GM21576 (cell line): ENCODE data around the gene FHIT.

Experiments
- ATAC-seq: cut with Tn5 transposase; IDR thresholded peaks from one replicate; pipeline ENCODE4 v1.9.1; 2021; ENCODE audit warnings: mild to moderate bottlenecking, moderate library complexity; ENCODE audit not compliant: unreplicated experiment

The FHIT gene

GRCh38 chr3:60154011-60154410 lies 1097.2 kb downstream of the FHIT start:
- no peak for ATAC-seq

- no peak for ATAC-seq
Observed at GRCh38 chr3:60153221-60153999, 1097.8 kb downstream of the FHIT start.

- ATAC-seq, result no peak
Observed at GRCh38 chr3:60149501-60149900, 1101.8 kb downstream of the FHIT start.

- no peak for ATAC-seq
Observed at GRCh38 chr3:60147249-60147950, 1103.9 kb downstream of the FHIT start.

DNA sequence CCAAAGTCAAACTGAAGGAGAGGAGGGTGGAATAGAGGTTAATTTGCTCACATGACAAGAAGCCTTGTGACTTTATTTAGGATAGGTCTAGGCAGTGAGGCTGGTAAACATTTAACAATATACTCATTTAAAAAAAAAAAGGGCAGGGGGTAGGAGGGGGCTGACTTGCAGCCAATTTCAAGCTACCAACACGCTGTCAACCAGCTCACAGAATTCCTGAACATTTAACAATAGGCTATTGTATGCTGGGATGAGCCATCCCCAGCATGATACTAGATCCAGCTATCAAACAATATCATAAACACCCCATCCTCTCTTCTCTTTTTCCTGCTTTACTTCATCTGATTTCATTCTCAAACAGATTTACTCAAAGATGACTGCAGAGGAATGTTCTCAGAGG lies 1105.1 kb downstream of the FHIT start:
- no peak for ATAC-seq

GRCh38 chr3:60144071-60144470 lies 1107.2 kb downstream of the FHIT start:
- no peak for ATAC-seq

DNA sequence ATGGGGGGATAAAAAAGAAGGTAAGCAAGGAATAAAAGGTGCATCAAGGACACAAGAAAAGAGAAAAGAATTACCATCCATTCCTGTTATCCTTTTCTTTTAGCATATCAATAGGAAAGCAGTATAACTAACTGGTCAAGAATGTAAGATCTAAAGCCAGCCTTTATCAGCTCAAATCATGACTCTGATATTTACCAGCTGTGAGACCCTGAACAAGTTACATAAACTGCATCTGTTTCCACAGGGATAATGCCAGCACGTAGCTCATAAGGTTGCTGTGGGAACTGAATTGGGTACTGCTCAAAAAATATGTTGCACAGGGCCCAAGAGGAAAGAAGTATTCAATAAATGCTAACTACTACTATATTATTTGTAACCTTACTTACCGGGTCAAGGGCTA lies 1109.2 kb downstream of the FHIT start:
- no peak for ATAC-seq

DNA sequence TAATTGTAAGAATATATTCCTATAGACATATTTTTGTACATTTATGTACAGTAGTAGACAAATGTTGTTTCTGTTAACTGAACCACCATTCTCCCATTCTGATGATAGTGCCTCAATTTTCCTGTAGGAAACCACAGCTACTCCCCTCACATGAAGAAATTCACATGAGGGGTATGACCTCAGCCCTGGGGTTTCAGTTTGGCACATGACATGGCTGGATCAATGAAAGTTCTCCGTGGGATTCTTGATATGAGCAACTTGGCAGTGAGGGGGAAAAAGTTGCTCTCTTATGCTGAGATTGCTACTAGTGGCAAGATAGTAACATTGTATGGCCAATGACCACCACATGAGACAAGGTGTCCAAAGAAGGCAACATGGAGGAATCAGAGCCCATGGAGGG lies 1111.1 kb downstream of the FHIT start:
- no peak for ATAC-seq

DNA sequence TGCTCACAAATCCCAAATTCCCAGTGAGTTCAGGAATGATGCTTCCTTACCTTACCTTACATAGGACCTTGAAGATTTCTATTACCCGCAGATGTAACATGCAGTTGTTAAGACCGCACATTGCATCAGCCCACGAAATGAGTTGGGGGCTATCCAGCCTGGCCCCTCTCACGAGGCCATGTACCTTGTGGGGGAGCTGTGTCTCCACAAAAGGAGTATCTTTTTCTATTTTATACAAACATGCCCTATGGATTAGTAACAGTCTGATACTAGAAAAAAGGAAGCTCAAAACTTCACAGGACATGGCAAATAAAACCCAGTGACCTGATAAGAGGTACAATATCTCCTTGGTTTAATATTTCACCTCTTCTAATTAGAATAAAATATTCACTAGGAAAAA lies 1114.7 kb downstream of the FHIT start:
- no peak for ATAC-seq

- no peak for ATAC-seq
Observed at GRCh38 chr3:60135474-60135873, 1115.8 kb downstream of the FHIT start.

GRCh38 chr3:60133269-60134162 lies 1117.7 kb downstream of the FHIT start:
- no peak for ATAC-seq

- no peak for ATAC-seq
Observed at GRCh38 chr3:60131618-60132017, 1119.6 kb downstream of the FHIT start.

DNA sequence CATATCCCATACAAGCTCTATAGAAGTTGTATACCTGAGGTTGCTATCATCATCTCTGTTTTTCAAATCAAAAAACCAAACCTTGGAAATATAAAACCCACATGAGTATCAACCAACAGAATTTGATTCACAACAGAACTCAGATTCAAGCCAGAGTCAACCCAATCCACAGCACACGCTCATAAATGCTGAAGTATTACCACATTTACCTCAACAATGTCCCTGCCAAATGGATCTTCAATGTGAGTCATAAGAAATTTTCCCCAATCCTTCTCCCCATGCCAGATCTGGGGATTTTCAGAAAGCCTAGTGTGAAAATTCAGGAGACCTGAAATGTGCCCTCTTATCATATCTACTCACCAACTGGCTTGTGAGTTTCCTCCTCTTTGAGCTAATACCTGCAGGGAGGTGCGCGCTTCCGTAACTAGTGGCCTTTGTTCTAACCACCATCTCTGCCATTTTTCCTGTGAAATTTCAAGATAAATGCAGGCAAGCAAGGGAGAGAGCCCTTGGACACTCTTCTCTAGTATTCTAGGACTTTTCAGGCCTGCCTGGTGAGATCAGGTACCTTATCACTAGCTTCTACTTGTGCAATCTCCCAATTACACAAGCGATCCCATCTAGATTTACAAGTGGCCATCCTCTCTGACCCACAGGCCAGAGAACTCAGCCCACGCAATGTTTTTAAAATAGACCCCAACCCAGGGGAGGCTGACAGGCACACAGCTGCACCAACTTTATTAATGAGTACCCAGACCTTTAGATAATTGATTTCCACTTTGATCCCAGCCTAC lies 1124.5 kb downstream of the FHIT start:
- ATAC-seq, result no peak

DNA sequence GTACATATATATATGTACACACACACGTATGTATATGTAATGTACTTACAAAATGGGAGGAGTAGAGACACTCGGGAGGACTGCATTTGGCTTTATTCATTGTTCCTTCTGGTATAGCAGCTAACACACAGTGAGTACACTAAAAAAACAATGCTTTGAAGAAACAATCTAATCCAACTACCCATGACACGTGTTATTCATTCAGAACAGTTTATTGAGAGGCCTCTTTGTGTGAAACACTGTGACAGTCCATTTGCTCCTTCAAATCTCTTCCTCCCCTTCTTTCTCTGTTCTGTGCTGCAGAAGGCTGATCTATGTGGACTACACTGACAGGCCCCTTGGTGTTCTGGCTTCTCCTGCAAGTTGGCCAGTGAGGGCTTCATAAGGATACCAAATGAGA lies 1125.6 kb downstream of the FHIT start:
- no peak for ATAC-seq

DNA sequence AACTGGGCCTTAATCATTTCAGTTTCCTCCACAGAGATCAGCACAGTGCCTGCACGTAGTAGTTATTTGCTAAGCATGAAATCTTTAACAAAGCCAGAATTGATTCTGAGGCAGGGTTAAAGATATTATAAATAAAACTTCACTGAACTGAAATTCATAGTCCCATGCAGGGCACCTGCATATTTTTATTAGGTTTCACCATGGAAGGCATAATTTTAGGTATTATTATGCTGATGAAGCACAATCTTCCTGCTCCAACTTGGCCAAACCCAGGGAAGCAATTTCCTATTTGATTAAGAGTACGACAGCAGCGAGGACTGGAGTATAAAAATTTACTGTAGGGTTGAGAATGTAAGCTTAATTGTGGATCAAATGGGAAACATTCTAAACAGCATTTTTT lies 1131.0 kb downstream of the FHIT start:
- ATAC-seq, result no peak

GRCh38 chr3:60114191-60114590 lies 1137.1 kb downstream of the FHIT start:
- no peak for ATAC-seq

- no peak for ATAC-seq
Observed at GRCh38 chr3:60107275-60107674, 1144.0 kb downstream of the FHIT start.

DNA sequence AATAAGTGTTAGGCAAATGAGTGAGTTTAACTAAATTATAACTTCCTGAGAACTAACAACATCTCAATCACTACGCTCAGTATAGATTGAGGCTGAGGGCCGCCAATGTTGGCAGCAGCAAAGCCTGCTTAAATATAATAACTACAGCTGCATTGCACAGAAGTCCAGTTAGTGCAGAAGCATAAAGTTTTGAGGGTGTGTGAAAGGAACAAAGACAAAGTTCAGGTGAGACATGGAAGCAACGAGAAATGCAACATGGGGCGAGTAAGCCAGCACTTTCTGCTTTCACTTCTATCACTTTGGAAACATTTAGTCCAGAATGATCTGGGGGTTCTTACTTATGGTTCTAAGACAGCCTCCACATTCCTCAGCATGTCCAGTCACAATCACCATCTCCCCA lies 1149.1 kb downstream of the FHIT start:
- ATAC-seq, result no peak

DNA sequence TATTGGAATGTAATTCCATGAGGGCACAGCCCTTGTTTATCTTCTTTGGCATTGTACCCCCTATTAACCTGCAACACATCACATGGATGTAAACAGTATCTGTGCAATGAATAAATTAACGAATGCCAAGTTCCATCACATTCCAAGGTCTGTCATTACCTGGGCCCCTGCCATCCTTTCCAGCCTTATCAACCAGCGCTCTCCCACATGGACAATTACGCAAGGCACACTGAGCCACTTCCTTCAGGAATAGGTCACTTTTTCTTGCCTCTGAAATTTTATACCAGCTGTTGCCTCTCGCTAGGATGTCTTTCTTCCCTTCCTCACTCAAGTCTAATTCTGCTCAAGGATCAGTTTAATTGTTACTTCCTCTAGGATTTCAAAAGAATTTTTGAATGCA lies 1149.6 kb downstream of the FHIT start:
- ATAC-seq, result no peak

GRCh38 chr3:60096403-60096802 lies 1154.8 kb downstream of the FHIT start:
- no peak for ATAC-seq

GRCh38 chr3:60095930-60096329 lies 1155.3 kb downstream of the FHIT start:
- ATAC-seq, result no peak
